SW 1271 (cell line): Measurements from ENCODE around the gene LHX3.
"Not testable (repeated sequence)": the region's sequence is repeated elsewhere in the genome, so short reads cannot be mapped to it uniquely, and the experiment has no call there.

Experiments
- DNase-seq, 2 experiments: peaks; one replicate each; lab custom pipeline; 2025; lab: John Stamatoyannopoulos, UW

Gene LHX3

DNA sequence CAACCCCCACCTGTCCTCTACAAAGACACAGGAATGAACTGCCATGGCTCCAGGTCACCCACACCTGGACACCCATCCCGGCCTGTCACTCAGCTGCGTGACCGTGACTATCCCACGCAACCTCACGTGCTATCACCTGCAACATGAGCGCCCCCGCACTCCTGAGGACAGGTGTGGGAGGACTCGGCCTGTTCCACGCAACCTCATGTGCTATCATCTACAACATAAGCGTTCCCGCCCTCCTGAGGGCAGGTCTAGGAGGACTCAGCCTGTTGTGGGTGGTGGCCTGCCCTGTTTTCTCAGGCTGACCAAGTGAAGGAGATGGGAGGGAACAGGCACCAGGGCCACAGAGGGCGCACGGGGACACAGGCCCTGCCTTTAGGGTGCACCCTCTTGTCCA lies 36.6 kb upstream of the LHX3 start:
- no peak for DNase-seq

GRCh38 chr9:136240941-136241340 lies 36.0 kb upstream of the LHX3 start:
- no peak for DNase-seq

DNA sequence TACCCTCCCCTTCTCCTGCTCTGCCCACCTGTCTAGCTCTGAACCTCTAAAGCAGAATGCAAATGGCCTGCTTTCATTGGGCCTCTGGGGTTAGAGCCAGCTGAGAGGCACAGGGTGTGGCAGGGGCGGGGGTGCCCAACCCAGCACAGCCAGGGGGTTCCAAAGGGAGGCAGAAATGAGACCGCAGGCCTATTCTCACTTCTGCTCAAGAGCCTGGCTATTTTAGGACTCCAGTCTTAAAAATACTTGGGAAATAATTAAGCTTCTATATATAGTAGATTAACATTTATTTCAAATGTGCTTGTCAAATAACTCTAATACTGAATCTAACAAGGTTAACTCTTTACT lies 35.0 kb upstream of the LHX3 start:
- DNase-seq = no peak

- no peak for DNase-seq
These were observed 34.4 kb upstream of the LHX3 start for GRCh38 chr9:136239135-136239982.

GRCh38 chr9:136238342-136238732 lies 33.4 kb upstream of the LHX3 start:
- no peak for DNase-seq

- no peak for DNase-seq
These were observed 32.8 kb upstream of the LHX3 start for GRCh38 chr9:136237486-136238341.

DNA sequence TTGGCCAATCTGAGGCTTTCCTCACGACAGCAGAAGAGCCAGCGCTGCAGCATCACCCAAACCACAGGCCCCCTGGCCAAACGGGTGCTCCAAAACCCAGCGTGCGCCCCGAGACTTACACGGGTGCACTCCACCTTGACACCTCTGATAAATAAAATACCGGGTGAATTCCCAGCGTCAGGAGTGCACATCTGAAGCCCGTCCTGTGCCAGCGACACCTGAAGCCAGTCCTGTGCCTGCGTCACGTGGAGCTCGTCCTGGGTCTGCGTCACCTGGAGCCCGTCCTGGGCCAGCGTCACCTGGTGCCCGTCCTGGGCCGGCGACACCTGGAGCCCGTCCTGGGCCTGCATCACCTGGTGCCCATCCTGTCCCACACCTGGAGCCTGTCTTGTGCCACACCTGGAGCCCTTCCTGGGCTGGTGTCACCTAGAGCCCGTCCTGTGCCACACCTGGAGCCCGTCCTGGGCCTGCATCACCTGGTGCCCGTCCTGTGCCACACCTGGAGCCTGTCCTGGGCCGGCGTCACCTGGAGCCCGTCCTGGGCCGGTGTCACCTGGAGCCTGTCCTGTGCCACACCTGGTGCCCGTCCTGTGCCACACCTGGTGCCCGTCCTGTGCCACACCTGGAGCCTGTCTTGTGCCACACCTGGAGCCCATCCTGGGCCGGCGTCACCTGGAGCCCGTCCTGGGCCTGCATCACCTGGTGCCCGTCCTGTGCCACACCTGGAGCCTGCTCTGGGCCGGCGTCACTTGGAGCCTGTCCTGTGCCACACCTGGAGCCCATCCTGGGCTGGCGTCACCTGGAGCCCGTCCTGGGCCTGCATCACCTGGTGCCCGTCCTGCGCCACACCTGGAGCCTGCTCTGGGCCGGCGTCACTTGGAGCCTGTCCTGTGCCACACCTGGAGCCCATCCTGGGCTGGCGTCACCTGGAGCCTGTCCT lies 31.8 kb upstream of the LHX3 start:
- not testable (repeated sequence) for DNase-seq

- no peak for DNase-seq
These were observed 31.0 kb upstream of the LHX3 start for GRCh38 chr9:136235709-136236455.

DNA sequence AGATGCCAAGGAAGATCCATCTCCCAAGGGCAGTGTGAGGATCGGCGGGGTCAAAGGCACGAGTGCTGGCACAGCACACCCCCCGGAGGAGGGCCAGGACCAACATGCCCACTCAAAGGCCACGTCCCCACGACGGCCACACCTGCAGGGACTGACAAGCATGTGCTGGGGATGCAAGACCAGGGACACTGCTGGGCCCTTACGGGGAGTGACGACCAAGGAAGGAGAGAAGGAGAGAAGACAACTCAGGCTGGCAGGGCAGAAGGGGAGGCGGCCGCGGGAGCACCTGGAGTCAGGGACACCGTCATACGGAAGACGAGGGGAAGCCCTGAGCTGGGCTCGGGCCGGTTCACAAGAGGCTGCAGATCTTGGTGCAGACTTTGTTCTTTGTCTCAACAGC lies 30.2 kb upstream of the LHX3 start:
- no peak for DNase-seq

GRCh38 chr9:136234597-136234996 lies 29.7 kb upstream of the LHX3 start:
- no peak for DNase-seq

- DNase-seq = no peak
These were observed 28.9 kb upstream of the LHX3 start for GRCh38 chr9:136233868-136234267.

DNA sequence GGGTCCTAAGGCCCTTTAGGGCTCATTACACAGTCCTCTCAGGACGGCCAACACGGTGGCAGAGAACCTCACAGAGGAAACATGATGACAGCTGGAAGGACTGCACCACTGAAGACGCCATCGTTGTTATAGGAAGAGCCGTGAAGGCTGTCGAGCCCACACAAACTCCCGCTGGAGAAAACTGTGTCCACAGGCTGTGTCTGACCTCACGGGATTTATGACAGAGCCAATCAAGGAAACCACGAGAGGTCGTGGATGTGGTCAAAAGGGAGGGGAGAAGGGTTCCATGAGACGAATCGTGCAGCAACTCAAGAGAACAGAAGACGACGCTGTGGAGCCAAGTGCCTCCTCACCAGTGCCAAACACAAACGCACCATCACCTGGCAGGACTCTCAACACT lies 28.5 kb upstream of the LHX3 start:
- no peak for DNase-seq

DNA sequence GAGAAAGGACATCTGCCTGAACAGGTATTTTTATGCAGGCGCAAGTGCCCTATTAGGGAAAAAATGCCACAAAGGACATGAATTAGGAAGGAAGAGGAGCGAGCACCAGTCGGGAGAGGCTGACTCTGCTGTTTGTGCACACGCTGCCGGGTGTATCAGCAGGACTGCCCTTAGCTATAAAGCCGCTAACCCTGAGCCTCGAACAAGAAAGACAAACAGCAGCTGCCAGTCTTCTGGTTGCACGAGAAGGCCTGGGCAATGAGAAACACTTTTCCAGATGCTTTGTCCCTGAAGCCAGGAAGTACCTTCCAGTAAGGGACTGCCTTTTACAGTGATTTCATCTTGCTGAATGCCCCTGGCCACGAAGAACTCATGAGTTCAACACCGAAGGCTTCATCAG lies 28.0 kb upstream of the LHX3 start:
- no peak for DNase-seq

DNA sequence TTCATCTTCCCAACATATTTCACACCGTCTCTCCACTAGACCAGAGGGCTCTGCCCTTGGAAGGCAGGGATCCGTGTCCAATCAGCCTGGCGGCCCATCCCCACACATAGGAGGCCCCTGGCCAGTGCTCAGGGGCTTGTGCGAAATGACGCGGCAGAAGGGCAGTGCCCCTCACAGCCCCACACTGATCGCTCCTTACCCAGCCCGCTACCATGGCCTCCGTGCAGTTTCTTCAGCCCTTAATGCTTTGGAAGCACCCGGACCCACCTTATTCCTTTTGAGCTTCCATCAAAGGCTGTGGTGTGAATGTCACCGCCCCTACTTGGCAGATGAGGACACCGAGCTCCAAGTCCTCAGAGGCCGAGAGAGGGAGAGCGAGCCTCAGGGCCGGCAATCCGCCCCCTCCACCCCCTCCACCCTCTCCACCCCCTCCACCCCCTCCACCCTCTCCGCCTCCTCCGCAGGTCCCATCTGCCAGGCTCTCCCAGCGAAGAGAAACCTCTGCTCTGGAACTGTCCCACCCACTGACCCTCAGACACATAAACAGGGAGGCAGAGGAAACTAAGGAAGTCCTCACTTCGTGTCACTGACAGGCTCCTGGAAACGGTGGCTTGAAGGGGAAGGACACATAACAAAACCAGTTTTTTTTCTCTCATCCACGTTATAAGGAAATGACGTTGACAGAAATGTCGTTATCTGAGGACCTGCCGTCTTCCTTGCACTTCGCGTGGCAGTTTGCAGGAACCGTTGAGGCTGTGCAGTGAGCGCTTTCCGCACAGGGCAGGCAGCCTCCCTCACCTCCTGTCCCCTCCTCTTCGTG lies 26.8 kb upstream of the LHX3 start:
- no peak for DNase-seq

- DNase-seq = no peak
These were observed 25.8 kb upstream of the LHX3 start for GRCh38 chr9:136230773-136231172.

GRCh38 chr9:136230365-136230764 lies 25.4 kb upstream of the LHX3 start:
- no peak for DNase-seq

DNA sequence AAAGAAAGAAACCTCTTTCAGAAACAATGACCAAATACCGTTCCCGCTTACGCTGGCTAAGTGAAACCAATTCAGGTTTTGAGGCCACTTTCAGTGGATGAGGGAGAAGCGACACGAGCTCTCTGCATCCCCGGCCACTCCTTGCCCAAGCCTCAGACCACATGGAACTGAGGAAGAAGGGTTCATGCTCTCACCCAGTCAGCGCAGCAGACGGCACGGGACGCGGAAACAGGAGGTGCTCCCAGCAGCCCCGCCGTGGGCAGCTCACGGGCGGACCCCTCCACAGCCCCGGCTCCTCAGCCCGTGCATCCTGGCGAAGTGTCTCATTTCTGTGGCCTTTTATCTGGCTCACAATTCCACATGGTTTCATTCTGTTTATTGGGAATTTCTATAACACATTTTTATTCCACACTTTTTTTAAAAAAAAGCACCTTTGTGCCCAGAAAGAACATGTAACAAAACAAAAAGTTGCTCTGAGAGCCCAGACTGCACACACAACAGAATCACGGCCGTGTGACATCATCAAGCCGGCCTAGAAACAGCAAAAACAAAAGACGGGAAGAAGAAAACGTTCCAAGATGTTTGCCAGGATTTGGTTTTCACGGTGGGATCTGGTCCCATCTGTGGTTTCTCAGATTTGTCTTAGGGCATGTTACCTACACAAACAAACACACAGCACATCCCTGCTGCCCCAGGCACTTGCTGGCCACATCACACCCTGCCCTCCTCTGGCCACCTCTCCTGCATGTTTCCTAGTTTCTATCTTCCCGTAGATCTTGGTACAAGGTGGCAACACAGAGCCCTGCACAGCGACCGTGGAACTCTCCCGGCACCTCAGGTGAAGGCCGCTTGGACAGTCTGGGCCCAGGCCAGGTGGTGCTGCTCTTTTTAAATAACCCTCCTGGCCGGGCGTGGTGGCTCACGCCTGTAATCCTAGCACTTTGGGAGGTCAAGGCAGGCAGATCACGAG lies 24.5 kb upstream of the LHX3 start:
- no peak for DNase-seq

GRCh38 chr9:136228107-136228875 lies 23.4 kb upstream of the LHX3 start:
- DNase-seq = no peak
